Measurements from ENCODE around the gene DEPDC1B.
"Not testable (repeated sequence)": the region's sequence is repeated elsewhere in the genome, so short reads cannot be mapped to it uniquely, and the experiment has no call there.

GRCh38 chr5:60553291-60553690 is 146.7 kb downstream of the DEPDC1B start:
- TF ChIP-seq CTCF (IDR thresholded peaks at IDR 0.05); POLR2AphosphoS5 (IDR thresholded peaks at IDR 0.05; ENCODE audit: low read depth, low read length): not testable (repeated sequence)
- TF ChIP-seq, protein P1, sequence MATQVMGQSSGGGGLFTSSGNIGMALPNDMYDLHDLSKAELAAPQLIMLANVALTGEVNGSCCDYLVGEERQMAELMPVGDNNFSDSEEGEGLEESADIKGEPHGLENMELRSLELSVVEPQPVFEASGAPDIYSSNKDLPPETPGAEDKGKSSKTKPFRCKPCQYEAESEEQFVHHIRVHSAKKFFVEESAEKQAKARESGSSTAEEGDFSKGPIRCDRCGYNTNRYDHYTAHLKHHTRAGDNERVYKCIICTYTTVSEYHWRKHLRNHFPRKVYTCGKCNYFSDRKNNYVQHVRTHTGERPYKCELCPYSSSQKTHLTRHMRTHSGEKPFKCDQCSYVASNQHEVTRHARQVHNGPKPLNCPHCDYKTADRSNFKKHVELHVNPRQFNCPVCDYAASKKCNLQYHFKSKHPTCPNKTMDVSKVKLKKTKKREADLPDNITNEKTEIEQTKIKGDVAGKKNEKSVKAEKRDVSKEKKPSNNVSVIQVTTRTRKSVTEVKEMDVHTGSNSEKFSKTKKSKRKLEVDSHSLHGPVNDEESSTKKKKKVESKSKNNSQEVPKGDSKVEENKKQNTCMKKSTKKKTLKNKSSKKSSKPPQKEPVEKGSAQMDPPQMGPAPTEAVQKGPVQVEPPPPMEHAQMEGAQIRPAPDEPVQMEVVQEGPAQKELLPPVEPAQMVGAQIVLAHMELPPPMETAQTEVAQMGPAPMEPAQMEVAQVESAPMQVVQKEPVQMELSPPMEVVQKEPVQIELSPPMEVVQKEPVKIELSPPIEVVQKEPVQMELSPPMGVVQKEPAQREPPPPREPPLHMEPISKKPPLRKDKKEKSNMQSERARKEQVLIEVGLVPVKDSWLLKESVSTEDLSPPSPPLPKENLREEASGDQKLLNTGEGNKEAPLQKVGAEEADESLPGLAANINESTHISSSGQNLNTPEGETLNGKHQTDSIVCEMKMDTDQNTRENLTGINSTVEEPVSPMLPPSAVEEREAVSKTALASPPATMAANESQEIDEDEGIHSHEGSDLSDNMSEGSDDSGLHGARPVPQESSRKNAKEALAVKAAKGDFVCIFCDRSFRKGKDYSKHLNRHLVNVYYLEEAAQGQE (IDR thresholded peaks at IDR 0.05; ENCODE audit: insufficient read depth in 1 of 2, low read depth in 2 of 2, low read length in 1 of 2), result not testable (repeated sequence)
